ENCODE data around the gene POU2F1.

POU2F1 gene

DNA sequence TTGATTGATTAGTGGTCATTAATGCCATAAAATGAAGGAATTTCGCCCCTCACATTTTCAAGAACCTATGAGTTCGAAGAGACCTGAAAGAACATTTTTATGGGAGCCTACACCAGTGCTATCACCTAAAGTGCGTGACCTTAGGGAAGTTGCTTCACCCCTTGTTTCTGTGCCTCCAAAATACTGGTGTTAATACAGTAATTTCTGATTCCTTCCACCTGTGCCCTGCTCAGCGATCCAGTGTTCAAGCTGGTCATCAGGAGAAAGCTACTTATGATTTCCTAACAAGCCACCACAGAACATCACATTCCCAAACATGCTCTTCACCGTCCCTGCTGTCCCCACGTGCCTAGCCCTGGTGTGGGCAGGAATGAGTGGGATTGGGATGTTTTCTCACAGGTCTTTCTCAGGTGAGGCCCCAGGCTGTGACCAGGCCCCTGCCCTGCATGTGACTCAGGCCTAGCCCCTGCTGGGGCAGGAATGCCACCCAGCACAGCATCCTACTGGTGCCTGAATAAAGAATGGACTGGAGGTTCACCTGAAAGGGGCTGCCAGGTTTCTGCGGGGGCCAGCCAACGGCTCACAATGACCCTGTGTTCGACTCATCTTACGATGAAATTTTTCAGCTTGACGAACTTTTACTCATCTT is 237.4 kb downstream of the POU2F1 start:
- peaks cover 19% of the 10 kb centered on the region for H3K27me3 Mint-ChIP-seq
- H3K4me3 Mint-ChIP-seq, result no peak overlapping the region
- H3K27ac Mint-ChIP-seq, result no peak overlapping the region
- peaks cover 9% of the 10 kb centered on the region for H3K4me1 Mint-ChIP-seq (ENCODE audit: low read depth)
- intact Hi-C loops (cut with micrococcal nuclease), result loop anchor here (10.0 kb wide), 1 partner anchor 257 kb away; no protein-coding TSS in a partner anchor
- H3K36me3 Mint-ChIP-seq (ENCODE audit: low read depth), result no peaks in the 10 kb centered on the region
- no peaks in the 10 kb centered on the region for H3K9me3 Mint-ChIP-seq

DNA sequence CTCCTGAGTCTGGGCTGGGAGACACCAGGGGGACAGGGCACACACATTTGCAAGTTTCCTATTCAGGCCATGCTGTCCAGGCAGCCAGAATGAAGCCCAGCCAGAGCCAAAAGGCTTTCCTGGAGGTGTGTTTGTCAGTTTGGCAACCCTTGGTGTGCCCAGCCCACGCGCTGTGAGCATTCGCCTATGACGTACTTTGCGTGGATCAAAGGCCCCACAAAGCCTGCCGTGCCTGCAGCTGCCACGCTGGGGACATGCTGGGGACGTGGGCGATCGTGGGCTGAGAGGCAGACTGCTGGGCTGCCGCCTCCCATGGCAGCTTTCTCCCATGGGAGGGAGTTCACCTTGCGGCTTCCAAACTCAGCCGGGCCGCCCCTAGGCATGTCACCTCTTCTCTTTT is 240.2 kb downstream of the POU2F1 start:
- H3K36me3 Mint-ChIP-seq (ENCODE audit: low read depth), result no peaks in the 10 kb centered on the region
- intact Hi-C loops (cut with micrococcal nuclease), result no loop called here
- H3K9me3 Mint-ChIP-seq, result no peaks in the 10 kb centered on the region
- H3K27ac Mint-ChIP-seq, result no peak overlapping the region
- peaks cover 15% of the 10 kb centered on the region for H3K4me1 Mint-ChIP-seq (ENCODE audit: low read depth)
- H3K4me3 Mint-ChIP-seq, result no peak overlapping the region
- H3K27me3 Mint-ChIP-seq, result peaks cover 19% of the 10 kb centered on the region

- H3K36me3 Mint-ChIP-seq (ENCODE audit: low read depth), result no peaks in the 10 kb centered on the region
- H3K9me3 Mint-ChIP-seq, result no peaks in the 10 kb centered on the region
- peaks cover 6% of the 10 kb centered on the region for H3K4me1 Mint-ChIP-seq (ENCODE audit: low read depth)
- H3K27me3 Mint-ChIP-seq, result peaks cover 6% of the 10 kb centered on the region
- H3K4me3 Mint-ChIP-seq, result no peak overlapping the region
- H3K27ac Mint-ChIP-seq, result no peak overlapping the region
- intact Hi-C loops (cut with micrococcal nuclease), result no loop called here
Measured at GRCh38 chr1:167462341-167462740, 241.7 kb downstream of the POU2F1 start.

DNA sequence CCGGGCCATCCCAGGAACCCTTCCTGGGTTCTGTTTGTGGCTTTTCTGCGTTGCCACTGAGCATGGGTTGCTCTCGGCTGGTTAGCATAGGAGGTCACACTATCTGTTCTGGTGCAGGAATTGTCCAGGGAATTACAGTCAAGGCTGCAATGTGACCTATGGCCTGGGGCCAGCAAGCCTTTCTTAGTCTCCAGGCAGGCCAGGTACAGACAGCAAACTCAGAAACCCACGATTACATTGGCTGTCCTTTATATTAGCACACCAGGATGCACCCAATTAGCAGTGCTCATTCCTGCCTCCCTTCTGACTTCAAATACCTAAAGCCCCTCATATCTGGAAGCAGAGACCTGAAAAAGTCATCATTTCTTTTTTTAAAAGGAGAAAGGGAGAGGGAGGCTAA is 242.4 kb downstream of the POU2F1 start:
- no peaks in the 10 kb centered on the region for H3K36me3 Mint-ChIP-seq (ENCODE audit: low read depth)
- no peak overlapping the region for H3K27ac Mint-ChIP-seq
- H3K9me3 Mint-ChIP-seq, result no peaks in the 10 kb centered on the region
- peaks cover 5% of the 10 kb centered on the region for H3K27me3 Mint-ChIP-seq
- H3K4me1 Mint-ChIP-seq (ENCODE audit: low read depth), result peaks cover 6% of the 10 kb centered on the region
- H3K4me3 Mint-ChIP-seq, result no peak overlapping the region
- intact Hi-C loops (cut with micrococcal nuclease), result no loop called here

DNA sequence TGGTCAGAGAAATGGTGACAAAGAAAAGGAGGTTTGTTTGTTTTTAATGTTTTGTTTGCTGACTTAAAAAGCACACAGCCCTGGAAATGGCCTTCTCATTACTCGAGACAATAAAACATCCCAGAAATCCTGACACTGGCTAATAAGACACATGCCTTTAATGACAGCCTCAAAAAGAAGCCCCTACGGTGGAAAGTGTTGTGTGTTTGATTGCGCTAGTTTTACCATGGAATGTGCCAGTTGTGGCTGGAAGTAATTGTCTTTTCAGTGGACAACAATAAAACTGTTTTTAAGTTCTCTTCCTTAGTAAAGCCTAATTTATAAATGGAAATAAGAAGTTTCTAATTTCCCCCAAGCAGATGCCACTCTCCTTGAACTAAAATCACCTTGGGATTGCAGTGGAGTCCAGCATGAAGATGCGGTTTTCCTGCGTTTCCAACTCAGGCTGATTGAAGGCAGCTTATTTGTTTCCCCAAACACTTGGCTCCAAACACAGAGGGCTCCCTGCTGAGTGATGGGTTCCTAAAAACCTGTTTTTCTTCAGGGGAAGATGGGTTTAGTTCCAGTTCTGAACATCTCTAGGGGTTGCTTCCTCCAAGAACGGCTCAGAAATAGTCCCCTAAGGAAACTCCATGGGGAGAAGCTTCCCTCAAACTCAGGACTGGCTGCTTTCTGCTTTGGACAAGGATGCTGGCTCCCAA is 243.3 kb downstream of the POU2F1 start:
- Mint-ChIP-seq H3K4me3 (no peak overlapping the region), H3K27ac (no peak overlapping the region)
- intact Hi-C loops (cut with micrococcal nuclease), result no loop called here

GRCh38 chr1:167465018-167465417 is 244.3 kb downstream of the POU2F1 start:
- intact Hi-C loops (cut with micrococcal nuclease), result no loop called here
- H3K9me3 Mint-ChIP-seq, result no peaks in the 10 kb centered on the region
- peaks cover 6% of the 10 kb centered on the region for H3K4me1 Mint-ChIP-seq (ENCODE audit: low read depth)
- H3K27me3 Mint-ChIP-seq, result peaks cover 2% of the 10 kb centered on the region
- H3K4me3 Mint-ChIP-seq, result no peak overlapping the region
- no peaks in the 10 kb centered on the region for H3K36me3 Mint-ChIP-seq (ENCODE audit: low read depth)
- H3K27ac Mint-ChIP-seq, result no peak overlapping the region

More for the DNA sequence above, 243.3 kb downstream of the POU2F1 start:
- H3K4me1 Mint-ChIP-seq (ENCODE audit: low read depth), result peaks cover 6% of the 10 kb centered on the region
- no peaks in the 10 kb centered on the region for H3K9me3 Mint-ChIP-seq
- H3K36me3 Mint-ChIP-seq (ENCODE audit: low read depth), result no peaks in the 10 kb centered on the region
- peaks cover 2% of the 10 kb centered on the region for H3K27me3 Mint-ChIP-seq

- H3K27me3 Mint-ChIP-seq, result peaks cover 2% of the 10 kb centered on the region
- no peak overlapping the region for H3K4me3 Mint-ChIP-seq
- H3K36me3 Mint-ChIP-seq (ENCODE audit: low read depth), result no peaks in the 10 kb centered on the region
- H3K27ac Mint-ChIP-seq, result no peak overlapping the region
- intact Hi-C loops (cut with micrococcal nuclease), result no loop called here
- no peaks in the 10 kb centered on the region for H3K9me3 Mint-ChIP-seq
- H3K4me1 Mint-ChIP-seq (ENCODE audit: low read depth), result peaks cover 6% of the 10 kb centered on the region
Measured at GRCh38 chr1:167465743-167466142, 245.1 kb downstream of the POU2F1 start.

DNA sequence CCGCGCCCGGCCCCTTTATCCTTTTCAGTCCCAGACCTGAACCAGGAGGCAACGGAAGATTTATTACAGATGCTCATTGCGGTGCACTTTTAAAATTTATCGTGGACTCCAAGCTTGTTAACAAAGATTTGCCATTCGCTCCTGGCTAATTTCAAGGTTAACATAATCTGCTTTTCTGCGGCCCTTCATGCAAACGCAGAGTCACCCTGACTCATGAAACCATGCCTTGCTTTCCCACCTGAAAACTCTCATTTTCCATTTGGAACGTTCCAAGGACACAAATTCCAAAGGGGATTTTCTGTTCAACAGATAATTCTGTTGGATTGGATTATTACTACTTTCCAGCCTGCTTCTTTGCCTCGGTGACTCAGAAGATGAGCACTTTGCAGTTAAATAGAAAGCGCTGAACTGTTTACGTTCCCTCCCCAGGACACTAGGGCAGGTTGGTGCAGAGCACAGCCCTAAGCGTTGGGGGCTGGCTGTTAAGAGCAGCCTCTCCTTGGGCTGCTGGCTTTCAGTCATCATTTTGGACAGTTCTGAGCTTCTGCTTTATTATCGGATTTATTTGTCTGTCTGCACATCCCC is 246.5 kb downstream of the POU2F1 start:
- Mint-ChIP-seq H3K9me3 (no peaks in the 10 kb centered on the region), H3K27me3 (peaks cover 2% of the 10 kb centered on the region), H3K36me3 (ENCODE audit: low read depth) (no peaks in the 10 kb centered on the region), H3K4me1 (ENCODE audit: low read depth) (peaks cover 6% of the 10 kb centered on the region), H3K4me3 (no peak overlapping the region), H3K27ac (no peak overlapping the region)
- intact Hi-C loops (cut with micrococcal nuclease), result no loop called here

DNA sequence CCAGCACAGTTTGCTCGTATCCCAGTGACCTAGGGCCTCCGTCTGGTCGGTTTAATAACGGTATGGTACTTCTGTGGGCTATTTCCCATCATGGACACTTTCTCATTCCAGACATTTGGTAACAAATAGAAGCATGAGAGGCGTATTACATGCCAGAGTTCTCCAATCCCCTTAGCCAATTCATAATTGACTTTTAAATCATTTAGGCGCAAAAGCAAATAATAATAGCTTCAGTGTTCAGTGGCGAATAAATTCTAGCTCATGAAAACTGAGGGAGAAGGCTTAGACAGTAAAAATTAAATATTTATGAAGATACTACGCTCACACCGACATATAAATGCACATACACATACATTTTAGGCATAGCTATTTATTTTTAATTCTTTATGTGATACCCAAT is 247.1 kb downstream of the POU2F1 start:
- intact Hi-C loops (cut with micrococcal nuclease), result no loop called here
- peaks cover 6% of the 10 kb centered on the region for H3K4me1 Mint-ChIP-seq (ENCODE audit: low read depth)

GRCh38 chr1:167469280-167469965 is 248.7 kb downstream of the POU2F1 start:
- intact Hi-C loops (cut with micrococcal nuclease), result no loop called here
- no peaks in the 10 kb centered on the region for H3K9me3 Mint-ChIP-seq
- no peaks in the 10 kb centered on the region for H3K36me3 Mint-ChIP-seq (ENCODE audit: low read depth)
- H3K27ac Mint-ChIP-seq, result no peak overlapping the region
- H3K27me3 Mint-ChIP-seq, result no peaks in the 10 kb centered on the region
- peaks cover 6% of the 10 kb centered on the region for H3K4me1 Mint-ChIP-seq (ENCODE audit: low read depth)
- no peak overlapping the region for H3K4me3 Mint-ChIP-seq

More for the DNA sequence above, 247.1 kb downstream of the POU2F1 start:
- H3K27ac Mint-ChIP-seq, result no peak overlapping the region
- no peaks in the 10 kb centered on the region for H3K36me3 Mint-ChIP-seq (ENCODE audit: low read depth)
- no peak overlapping the region for H3K4me3 Mint-ChIP-seq
- H3K27me3 Mint-ChIP-seq, result peaks cover 1% of the 10 kb centered on the region
- no peaks in the 10 kb centered on the region for H3K9me3 Mint-ChIP-seq

DNA sequence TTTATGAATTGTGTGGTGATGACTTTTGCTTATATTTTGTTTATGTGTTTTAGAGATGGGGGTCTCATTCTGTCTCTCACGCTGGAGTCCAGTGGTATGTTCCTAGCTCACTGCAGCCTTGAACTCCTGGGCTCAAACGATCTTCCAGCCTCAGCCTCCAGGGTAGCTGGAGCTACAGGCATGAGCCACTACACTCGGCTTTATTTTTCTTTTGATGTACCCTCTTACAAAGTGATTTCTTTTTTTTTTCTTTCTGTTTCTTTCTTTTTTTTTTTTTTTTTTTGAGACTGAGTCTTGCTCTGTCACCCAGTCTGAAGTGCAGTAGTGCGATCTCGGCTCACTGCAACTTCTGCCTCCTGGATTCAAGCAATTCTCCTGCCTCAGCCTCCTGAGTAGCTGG is 250.9 kb downstream of the POU2F1 start:
- Mint-ChIP-seq H3K9me3 (no peaks in the 10 kb centered on the region), H3K4me1 (ENCODE audit: low read depth) (no peaks in the 10 kb centered on the region), H3K27ac (no peak overlapping the region), H3K27me3 (peaks cover 3% of the 10 kb centered on the region), H3K4me3 (no peak overlapping the region), H3K36me3 (ENCODE audit: low read depth) (no peaks in the 10 kb centered on the region)
- intact Hi-C loops (cut with micrococcal nuclease), result no loop called here

DNA sequence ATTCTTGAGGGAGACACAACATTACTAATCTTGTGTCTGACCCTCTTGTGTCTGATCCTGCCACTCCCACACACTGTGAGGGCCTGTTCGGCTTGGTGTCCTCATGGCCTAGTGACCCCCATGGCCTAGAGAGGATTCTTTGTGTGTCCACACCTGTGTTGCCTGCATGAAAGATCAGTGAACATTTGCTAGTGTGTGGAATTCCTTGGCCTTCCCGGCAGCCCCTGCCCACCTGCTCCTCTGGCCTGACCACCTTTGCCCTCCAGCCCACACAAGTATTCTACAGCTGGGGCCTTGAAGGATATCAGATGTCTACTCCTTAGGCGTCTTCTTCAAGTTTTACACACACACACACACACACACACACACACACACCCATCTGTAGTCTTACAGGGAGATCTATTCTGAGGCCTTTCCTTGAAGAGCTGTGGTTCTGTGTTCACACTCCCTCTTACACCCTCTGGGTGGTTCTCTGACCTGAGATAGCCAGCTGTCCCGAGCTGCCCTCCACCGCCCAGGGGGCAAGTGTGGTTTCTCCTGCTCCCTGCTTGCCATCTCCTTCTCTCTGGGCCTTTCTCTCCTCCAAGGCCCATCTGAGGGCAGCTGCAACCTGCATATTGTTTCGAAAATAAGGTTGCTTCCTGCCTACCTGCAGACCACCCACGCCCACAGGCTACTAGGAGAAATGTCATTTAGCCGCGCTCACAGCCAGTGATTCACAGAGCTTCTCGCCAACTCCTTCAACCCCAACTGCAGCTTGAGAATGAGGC is 252.3 kb downstream of the POU2F1 start:
- no peak overlapping the region for H3K4me3 Mint-ChIP-seq
- intact Hi-C loops (cut with micrococcal nuclease), result no loop called here
- H3K4me1 Mint-ChIP-seq (ENCODE audit: low read depth), result no peaks in the 10 kb centered on the region
- peaks cover 4% of the 10 kb centered on the region for H3K27me3 Mint-ChIP-seq
- H3K36me3 Mint-ChIP-seq (ENCODE audit: low read depth), result no peaks in the 10 kb centered on the region
- H3K27ac Mint-ChIP-seq, result no peak overlapping the region
- H3K9me3 Mint-ChIP-seq, result no peaks in the 10 kb centered on the region

GRCh38 chr1:167473761-167474160 is 253.1 kb downstream of the POU2F1 start:
- H3K27me3 Mint-ChIP-seq, result peaks cover 4% of the 10 kb centered on the region
- no peaks in the 10 kb centered on the region for H3K4me1 Mint-ChIP-seq (ENCODE audit: low read depth)
- H3K9me3 Mint-ChIP-seq, result no peaks in the 10 kb centered on the region
- no peak overlapping the region for H3K27ac Mint-ChIP-seq
- H3K36me3 Mint-ChIP-seq (ENCODE audit: low read depth), result no peaks in the 10 kb centered on the region
- intact Hi-C loops (cut with micrococcal nuclease), result no loop called here
- no peak overlapping the region for H3K4me3 Mint-ChIP-seq

Data from dendritic cell treated with granulocyte-macrophage colony-stimulating factor and Interleukin-4, amounts not matched to agents 40 ng/mL and 50 ng/mL, for 4 days (primary cell).